ENCODE data around the gene A2ML1.

A2ML1 gene

GRCh38 chr12:8911606-8912268 lies 89.3 kb downstream of the A2ML1 start:
- Histone ChIP-seq H2AFZ (ENCODE audit: low read length) (peak overlapping the region; percentile 69), H3K36me3 (ENCODE audit: insufficient read depth, low read length) (no peaks in the 10 kb centered on the region), H4K20me1 (ENCODE audit: insufficient read depth, low read length, poor library complexity, severe bottlenecking) (peaks cover 4% of the 10 kb centered on the region), H3K4me1 (ENCODE audit: insufficient read depth, low read length, poor library complexity, severe bottlenecking) (peaks cover 53% of the 10 kb centered on the region), H3K9me2 (replicated peaks; ENCODE audit: low read depth, low read length) (no peaks in the 10 kb centered on the region), H3K4me2 (ENCODE audit: low read depth, low read length, poor library complexity, severe bottlenecking) (peak overlapping the region; percentile 36), H3K9ac (ENCODE audit: low read depth, low read length, poor library complexity, severe bottlenecking) (no peak overlapping the region), H3K79me2 (ENCODE audit: insufficient read depth, low read length) (peaks cover 20% of the 10 kb centered on the region), H3K4me3 (ENCODE audit: low read length, poor library complexity, severe bottlenecking) (no peak overlapping the region), H3F3A (ENCODE audit: low read depth) (no peaks in the 10 kb centered on the region; the same call in 1 of the 2 replicates), H3K27me3 (ENCODE audit: insufficient read depth, low read length, poor library complexity, severe bottlenecking) (no peaks in the 10 kb centered on the region), H3K9me3 (ENCODE audit: insufficient read depth, low read depth, low read length) (no peaks in the 10 kb centered on the region)
- TF ChIP-seq CTCF (conservative IDR thresholded peaks at IDR 0.05; ENCODE audit: low read length), result no peak
- TF ChIP-seq EZH2phosphoT487 (IDR thresholded peaks at IDR 0.05; ENCODE audit: borderline replicate concordance), result no peak

- Histone ChIP-seq H3F3A (ENCODE audit: low read depth) (no peaks in the 10 kb centered on the region; the same call in 1 of the 2 replicates), H2AFZ (ENCODE audit: low read length) (no peak overlapping the region), H3K9me3 (ENCODE audit: insufficient read depth, low read depth, low read length) (no peaks in the 10 kb centered on the region), H3K9me2 (replicated peaks; ENCODE audit: low read depth, low read length) (no peaks in the 10 kb centered on the region), H3K4me1 (ENCODE audit: insufficient read depth, low read length, poor library complexity, severe bottlenecking) (peaks cover 50% of the 10 kb centered on the region), H3K4me3 (ENCODE audit: low read length, poor library complexity, severe bottlenecking) (no peak overlapping the region), H3K36me3 (ENCODE audit: insufficient read depth, low read length) (no peaks in the 10 kb centered on the region), H4K20me1 (ENCODE audit: insufficient read depth, low read length, poor library complexity, severe bottlenecking) (peaks cover 4% of the 10 kb centered on the region), H3K27me3 (ENCODE audit: insufficient read depth, low read length, poor library complexity, severe bottlenecking) (no peaks in the 10 kb centered on the region), H3K4me2 (ENCODE audit: low read depth, low read length, poor library complexity, severe bottlenecking) (no peak overlapping the region), H3K79me2 (ENCODE audit: insufficient read depth, low read length) (peaks cover 22% of the 10 kb centered on the region), H3K9ac (ENCODE audit: low read depth, low read length, poor library complexity, severe bottlenecking) (no peak overlapping the region)
- TF ChIP-seq CTCF (conservative IDR thresholded peaks at IDR 0.05; ENCODE audit: low read length) (peak; percentile 47), EZH2phosphoT487 (IDR thresholded peaks at IDR 0.05; ENCODE audit: borderline replicate concordance) (no peak)
Observed at GRCh38 chr12:8912914-8913313, 90.5 kb downstream of the A2ML1 start.

GRCh38 chr12:8913702-8914032 lies 91.2 kb downstream of the A2ML1 start:
- Histone ChIP-seq H3K4me2 (ENCODE audit: low read depth, low read length, poor library complexity, severe bottlenecking) (peak overlapping the region; percentile 71), H3K9me2 (replicated peaks; ENCODE audit: low read depth, low read length) (no peaks in the 10 kb centered on the region), H3K79me2 (ENCODE audit: insufficient read depth, low read length) (peaks cover 22% of the 10 kb centered on the region), H3K27me3 (ENCODE audit: insufficient read depth, low read length, poor library complexity, severe bottlenecking) (no peaks in the 10 kb centered on the region), H3K4me3 (ENCODE audit: low read length, poor library complexity, severe bottlenecking) (peak overlapping the region; percentile 73), H3K4me1 (ENCODE audit: insufficient read depth, low read length, poor library complexity, severe bottlenecking) (peaks cover 50% of the 10 kb centered on the region), H3K9me3 (ENCODE audit: insufficient read depth, low read depth, low read length) (no peaks in the 10 kb centered on the region), H4K20me1 (ENCODE audit: insufficient read depth, low read length, poor library complexity, severe bottlenecking) (peaks cover 4% of the 10 kb centered on the region), H2AFZ (ENCODE audit: low read length) (peak overlapping the region; percentile 71), H3K9ac (ENCODE audit: low read depth, low read length, poor library complexity, severe bottlenecking) (peak overlapping the region; percentile 65), H3K36me3 (ENCODE audit: insufficient read depth, low read length) (no peaks in the 10 kb centered on the region), H3F3A (ENCODE audit: low read depth) (no peaks in the 10 kb centered on the region; the same call in 1 of the 2 replicates)
- TF ChIP-seq EZH2phosphoT487 (IDR thresholded peaks at IDR 0.05; ENCODE audit: borderline replicate concordance) (no peak), CTCF (conservative IDR thresholded peaks at IDR 0.05; ENCODE audit: low read length) (no peak)

Data from Loucy (cell line).